GM12891 (cell line): Measurements from ENCODE around the gene PALMD.

Experiments used
- PAX5 ChIP-seq: IDR thresholded peaks from 2 replicates; pipeline ENCODE4 v1.6.1; 2011; ENCODE audit warnings: low read length, moderate library complexity, mild to moderate bottlenecking; ENCODE audit not compliant: insufficient read depth, severe bottlenecking
- POLR2A ChIP-seq: IDR thresholded peaks from 2 replicates; pipeline ENCODE4 v1.6.1; 2011; ENCODE audit warnings: low read depth, low read length, control low read depth
- POLR2AphosphoS5 ChIP-seq: IDR thresholded peaks from 2 replicates; pipeline ENCODE4 v1.6.1; 2011; ENCODE audit warnings: low read depth, low read length, control low read depth

DNA sequence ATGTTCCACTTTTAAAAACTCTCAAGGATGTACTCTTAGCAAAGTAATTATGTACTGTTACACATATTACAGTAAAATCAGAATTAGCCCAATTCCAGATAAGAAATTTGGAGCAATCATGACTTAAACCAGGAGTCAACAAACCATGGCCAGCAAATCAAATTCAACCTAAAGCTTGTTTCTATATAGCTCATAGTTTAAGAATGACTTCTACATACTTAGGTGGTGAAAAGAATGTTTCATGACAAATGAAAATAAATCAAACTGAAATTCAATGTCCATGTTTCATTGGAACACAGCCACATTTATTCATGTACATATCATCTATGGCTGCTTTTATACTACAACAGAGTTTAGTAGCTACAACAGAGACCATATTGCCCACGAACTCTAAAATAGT, 85.5 kb downstream of the PALMD start:
- no peak for TF ChIP-seq POLR2A
- TF ChIP-seq POLR2AphosphoS5, result no peak
- no peak for TF ChIP-seq PAX5
